CD4-positive, alpha-beta T cell treated with Interleukin-4 for 4 hours (primary cell): ENCODE results near the gene NOMO2.
"Not testable (repeated sequence)": the region's sequence is repeated elsewhere in the genome, so short reads cannot be mapped to it uniquely, and the experiment has no call there.

Experiments
- DNase-seq: peaks from one replicate; pipeline ENCODE4 v3.0.0-alpha.2; 2020

NOMO2 gene

DNA sequence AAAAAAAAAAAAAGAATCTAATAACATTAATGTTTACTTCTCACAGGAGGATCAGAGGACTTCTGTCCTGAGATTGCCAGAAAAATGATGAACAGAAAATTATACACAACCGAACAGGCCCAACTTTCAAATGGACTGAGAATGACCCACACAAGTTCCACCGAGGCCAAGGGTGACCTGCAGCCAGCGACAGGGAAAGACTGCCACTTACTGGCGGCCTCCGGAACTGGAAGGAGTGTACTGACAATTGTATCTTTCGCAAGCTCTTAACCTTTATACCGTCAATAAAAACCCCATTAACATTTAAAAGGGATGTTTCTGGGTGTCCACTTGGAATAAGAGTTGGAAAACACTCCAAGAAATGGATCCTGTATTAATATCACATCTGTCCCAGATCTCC, 63.5 kb downstream of the NOMO2 start:
- DNase-seq = not testable (repeated sequence)

GRCh38 chr16:18497032-18497431, 64.9 kb downstream of the NOMO2 start:
- DNase-seq = not testable (repeated sequence)

DNA sequence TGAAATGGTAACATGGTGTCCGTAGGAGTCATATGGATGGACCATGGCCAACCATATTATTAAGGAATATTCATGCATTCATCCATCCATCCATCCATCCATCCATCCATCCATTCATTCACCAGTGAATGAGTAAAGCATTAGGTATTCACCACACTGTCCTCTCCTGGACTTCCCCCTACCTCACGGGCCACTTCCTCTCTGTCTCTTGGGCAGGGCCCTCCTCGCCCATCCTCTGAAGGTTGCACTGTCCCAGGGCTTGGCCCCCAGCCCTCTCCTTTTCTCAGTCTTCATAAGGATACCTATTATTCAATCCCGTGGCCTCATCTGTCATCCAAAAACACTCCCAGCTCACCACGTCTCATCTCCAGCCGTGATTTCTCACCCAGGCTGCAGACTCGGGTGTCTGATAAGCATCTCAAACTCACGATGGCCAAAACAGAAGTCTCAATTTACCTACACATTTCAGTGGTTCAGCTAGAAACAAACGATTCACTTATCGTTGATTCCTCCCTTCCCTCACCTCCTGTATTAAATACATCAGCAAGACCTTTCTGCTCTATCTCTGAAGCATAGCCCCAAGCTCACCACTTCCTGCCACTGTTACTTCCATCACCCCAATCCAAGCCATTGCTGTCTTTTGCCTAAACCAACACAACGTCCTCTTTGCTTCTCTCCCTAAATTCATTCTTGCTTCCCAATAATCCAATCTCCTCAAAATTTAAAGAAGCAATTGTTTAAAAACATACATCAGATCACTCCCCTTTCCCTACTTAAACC, 69.6 kb downstream of the NOMO2 start:
- not testable (repeated sequence) for DNase-seq

DNA sequence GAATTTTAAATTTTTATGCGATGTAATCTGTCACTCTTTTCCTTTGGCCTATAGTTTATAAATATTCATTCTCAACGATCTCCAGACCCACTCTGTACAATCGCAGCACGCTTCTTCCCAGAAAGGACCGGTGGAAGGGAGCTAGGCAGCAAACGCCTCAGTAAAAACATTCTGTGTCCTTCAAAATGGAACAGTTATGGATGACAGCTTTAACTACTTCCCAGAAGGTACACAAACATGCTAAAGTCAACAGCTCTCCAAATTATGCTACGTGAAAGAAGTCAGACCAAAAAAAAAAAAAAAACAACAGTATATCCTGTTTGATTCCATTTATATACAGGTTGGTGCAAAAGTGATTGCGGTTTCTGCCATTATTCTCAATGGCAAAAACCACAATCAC, 125.9 kb downstream of the NOMO2 start:
- DNase-seq = not testable (repeated sequence)

DNA sequence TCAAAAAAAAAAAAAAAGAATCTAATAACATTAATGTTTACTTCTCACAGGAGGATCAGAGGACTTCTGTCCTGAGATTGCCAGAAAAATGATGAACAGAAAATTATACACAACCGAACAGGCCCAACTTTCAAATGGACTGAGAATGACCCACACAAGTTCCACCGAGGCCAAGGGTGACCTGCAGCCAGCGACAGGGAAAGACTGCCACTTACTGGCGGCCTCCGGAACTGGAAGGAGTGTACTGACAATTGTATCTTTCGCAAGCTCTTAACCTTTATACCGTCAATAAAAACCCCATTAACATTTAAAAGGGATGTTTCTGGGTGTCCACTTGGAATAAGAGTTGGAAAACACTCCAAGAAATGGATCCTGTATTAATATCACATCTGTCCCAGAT, 146.1 kb downstream of the NOMO2 start:
- DNase-seq = not testable (repeated sequence)

DNA sequence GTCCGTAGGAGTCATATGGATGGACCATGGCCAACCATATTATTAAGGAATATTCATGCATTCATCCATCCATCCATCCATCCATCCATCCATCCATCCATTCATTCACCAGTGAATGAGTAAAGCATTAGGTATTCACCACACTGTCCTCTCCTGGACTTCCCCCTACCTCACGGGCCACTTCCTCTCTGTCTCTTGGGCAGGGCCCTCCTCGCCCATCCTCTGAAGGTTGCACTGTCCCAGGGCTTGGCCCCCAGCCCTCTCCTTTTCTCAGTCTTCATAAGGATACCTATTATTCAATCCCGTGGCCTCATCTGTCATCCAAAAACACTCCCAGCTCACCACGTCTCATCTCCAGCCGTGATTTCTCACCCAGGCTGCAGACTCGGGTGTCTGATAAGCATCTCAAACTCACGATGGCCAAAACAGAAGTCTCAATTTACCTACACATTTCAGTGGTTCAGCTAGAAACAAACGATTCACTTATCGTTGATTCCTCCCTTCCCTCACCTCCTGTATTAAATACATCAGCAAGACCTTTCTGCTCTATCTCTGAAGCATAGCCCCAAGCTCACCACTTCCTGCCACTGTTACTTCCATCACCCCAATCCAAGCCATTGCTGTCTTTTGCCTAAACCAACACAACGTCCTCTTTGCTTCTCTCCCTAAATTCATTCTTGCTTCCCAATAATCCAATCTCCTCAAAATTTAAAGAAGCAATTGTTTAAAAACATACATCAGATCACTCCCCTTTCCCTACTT, 152.2 kb downstream of the NOMO2 start:
- not testable (repeated sequence) for DNase-seq

- not testable (repeated sequence) for DNase-seq
Measured at GRCh38 chr16:18401851-18402657, 159.8 kb downstream of the NOMO2 start.

DNA sequence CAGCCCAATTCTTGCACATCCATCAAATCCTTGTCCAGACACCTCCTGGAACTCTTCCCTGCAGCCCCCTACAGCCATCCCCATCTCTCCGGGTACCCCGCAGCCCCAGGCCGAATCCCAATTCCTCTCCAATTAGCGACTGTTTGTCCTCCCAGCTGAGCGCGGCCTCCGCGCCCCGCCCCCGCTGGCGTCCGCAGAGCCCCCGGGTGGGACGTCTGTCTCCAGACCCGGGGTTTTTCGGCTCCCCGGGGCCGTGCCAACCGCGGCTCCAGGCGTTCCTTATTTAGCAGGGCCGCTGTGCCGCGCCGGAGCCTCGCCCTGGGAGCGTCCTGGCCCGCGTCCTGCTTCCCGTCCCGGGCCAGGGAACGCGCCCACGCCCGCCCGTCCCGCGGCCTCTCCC, 160.7 kb downstream of the NOMO2 start:
- DNase-seq = not testable (repeated sequence)

DNA sequence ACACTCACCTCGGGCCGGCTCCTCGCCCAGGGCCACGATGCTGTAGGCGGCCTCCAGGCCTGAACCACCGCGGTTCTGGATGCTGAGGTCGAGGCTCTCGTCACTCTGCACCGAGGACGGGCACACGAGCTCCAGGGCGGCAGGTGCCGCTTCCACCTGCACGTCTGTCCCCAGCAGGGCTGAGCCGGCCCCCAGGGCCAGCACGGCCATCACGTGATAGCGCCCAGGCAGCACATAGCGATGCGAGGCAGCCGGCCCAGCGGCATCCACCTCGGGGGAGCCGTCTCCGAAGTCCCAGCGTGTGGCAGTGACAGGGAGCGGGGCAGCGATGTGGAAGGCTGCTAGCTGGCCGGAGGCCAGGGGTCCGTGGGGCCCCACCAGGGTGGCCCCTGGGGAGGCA, 167.5 kb downstream of the NOMO2 start:
- not testable (repeated sequence) for DNase-seq

DNA sequence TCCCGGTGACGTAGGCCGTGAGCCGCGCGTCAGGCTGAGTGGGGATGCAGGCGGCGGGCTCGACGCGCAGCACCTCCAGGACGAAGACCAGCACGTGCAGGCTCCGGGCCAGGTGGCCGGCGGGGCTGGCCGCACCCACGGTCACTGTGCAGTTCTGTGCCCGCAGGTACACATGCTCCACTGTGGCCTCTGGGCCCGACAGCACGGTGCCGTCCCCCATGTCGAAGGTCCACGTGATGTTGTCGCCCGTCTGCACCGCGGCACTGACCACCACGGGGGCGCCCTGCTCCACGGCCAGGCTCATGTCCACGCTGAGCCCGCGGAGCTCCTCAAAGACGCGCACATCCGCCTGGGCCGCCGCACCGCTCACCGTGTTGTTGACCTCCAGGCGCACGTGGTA, 174.1 kb downstream of the NOMO2 start:
- not testable (repeated sequence) for DNase-seq

DNA sequence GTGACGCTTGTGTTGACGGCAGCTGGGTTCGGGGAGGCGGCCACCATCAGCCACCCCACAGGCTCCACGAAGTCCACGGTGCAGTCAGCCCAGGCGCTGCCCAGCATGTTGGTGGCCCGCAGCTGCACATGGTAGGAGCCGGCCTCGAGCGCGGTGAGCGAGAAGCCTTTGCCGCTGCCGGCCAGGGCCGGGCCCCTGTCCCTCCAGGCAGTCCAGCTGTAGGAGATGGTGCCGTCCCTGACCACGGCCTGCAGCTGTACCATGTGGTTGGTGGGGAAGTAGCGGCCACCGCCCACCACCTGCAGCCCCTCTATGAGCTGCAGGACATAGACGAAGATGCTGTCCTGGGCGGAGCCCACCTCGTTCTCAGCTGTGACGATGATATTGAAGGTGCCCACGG, 175.4 kb downstream of the NOMO2 start:
- not testable (repeated sequence) for DNase-seq

GRCh38 chr16:18385285-18385684, 176.6 kb downstream of the NOMO2 start:
- DNase-seq = not testable (repeated sequence)

DNA sequence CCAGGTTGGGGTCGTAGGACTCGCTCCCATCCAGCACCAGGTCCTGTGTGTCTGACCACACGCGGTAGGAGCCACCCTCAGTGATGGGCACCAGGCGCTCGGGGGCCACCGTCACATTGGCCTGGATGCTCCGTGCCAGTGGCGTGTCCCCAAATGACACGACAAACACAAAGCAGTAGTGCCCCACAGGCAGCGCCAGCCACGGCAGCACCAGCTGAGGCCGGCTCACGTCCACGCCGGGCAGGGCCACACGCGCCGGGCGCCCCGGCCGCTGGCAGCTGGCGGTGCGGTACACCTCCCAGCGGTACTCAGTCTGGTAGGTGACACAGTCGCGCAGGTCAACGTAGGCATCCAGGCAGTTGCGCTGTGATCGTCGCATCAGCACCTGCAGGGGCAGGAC, 177.0 kb downstream of the NOMO2 start:
- DNase-seq = not testable (repeated sequence)

DNA sequence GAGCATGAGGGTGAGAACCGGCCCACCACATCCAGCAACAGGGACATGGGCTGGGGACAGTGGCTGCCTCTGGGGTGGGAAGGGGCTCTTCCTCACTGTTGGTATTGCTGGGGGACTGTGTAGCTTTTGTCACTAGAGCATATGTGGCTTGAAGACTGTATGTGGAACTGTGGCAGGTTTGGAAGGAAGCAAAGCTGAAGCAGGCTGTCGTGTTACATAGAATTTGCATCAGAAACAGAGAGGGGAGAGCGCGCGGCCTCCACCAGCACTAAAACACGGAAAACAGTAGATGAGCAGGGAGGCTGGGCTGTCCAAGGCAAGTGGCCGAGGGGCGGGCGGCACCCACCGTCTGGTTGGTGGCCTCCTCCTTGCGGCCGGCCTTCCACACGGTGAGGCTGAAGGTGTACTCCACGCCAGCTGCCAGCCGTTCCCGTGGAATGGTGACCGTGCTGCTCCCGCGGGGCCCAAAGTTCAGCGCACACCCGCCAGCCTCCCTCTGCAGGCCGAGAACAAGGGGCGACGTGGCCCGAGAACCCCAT, 177.7 kb downstream of the NOMO2 start:
- not testable (repeated sequence) for DNase-seq

- DNase-seq = not testable (repeated sequence)
Measured at GRCh38 chr16:18382696-18383095, 179.2 kb downstream of the NOMO2 start.
